OCI-LY1 (cell line): ENCODE measurements around the gene TFDP2.

Experiments
- H2AFZ ChIP-seq: fragments of 200-600 bp; sonication (generic), shearing (Covaris generic); 2 replicates; pipeline ENCODE4 v1.6.0; 2014; ENCODE audit warnings: antibody characterized with exemption, mild to moderate bottlenecking, low read length
- H3F3A ChIP-seq: fragments of 200-600 bp; sonication (generic), shearing (Covaris generic); 2 replicates; pipeline ENCODE4 v1.6.0; 2014; ENCODE audit warnings: mild to moderate bottlenecking, antibody characterized with exemption, low read length, moderate library complexity; ENCODE audit not compliant: insufficient read depth
- H3K27ac ChIP-seq: fragments of 200-600 bp; sonication (generic); 2 replicates; pipeline ENCODE4 v1.5.1; 2014; ENCODE audit warnings: low read length, mixed run types, mild to moderate bottlenecking, low read depth; ENCODE audit not compliant: poor library complexity, severe bottlenecking
- H3K27me3 ChIP-seq: fragments of 200-600 bp; sonication (generic); 2 replicates; pipeline ENCODE4 v1.6.0; 2014; ENCODE audit warnings: antibody characterized with exemption, mild to moderate bottlenecking, low read length, moderate library complexity; ENCODE audit not compliant: insufficient read depth
- H3K36me3 ChIP-seq: fragments of 200-600 bp; sonication (generic); 2 replicates; pipeline ENCODE4 v1.6.1; 2014; ENCODE audit warnings: mild to moderate bottlenecking, antibody characterized with exemption, low read length, moderate library complexity, mixed read lengths; ENCODE audit not compliant: insufficient read depth
- H3K4me1 ChIP-seq: fragments of 200-600 bp; sonication (generic); 2 replicates; pipeline ENCODE4 v1.5.1; 2014; ENCODE audit warnings: mild to moderate bottlenecking, low read length, moderate library complexity; ENCODE audit not compliant: insufficient read depth, severe bottlenecking
- H3K4me2 ChIP-seq: fragments of 200-600 bp; sonication (generic), shearing (Covaris generic); 2 replicates; pipeline ENCODE4 v1.6.1; 2014; ENCODE audit warnings: low read length
- H3K4me3 ChIP-seq: fragments of 200-600 bp; sonication (generic); 2 replicates; pipeline ENCODE4 v1.5.1; 2014; ENCODE audit warnings: low read length, low read depth, mild to moderate bottlenecking, mixed read lengths; ENCODE audit not compliant: poor library complexity, severe bottlenecking
- H3K79me2 ChIP-seq: fragments of 200-600 bp; shearing (Covaris generic); 2 replicates; pipeline ENCODE4 v1.6.1; 2016; ENCODE audit warnings: mixed run types, low read length, mixed read lengths; ENCODE audit not compliant: insufficient read depth
- H3K9ac ChIP-seq: fragments of 200-600 bp; sonication (generic), shearing (Covaris generic); 2 replicates; pipeline ENCODE4 v1.6.1; 2014; ENCODE audit warnings: mild to moderate bottlenecking, low read length, mixed read lengths
- H3K9me2 ChIP-seq: fragments of 200-600 bp; sonication (generic), shearing (Covaris generic); 2 replicates; pipeline ENCODE4 v1.6.1; 2014; ENCODE audit warnings: low read depth, mild to moderate bottlenecking, low read length, mixed read lengths
- H3K9me3 ChIP-seq: fragments of 200-600 bp; shearing (Covaris generic); 2 replicates; pipeline ENCODE4 v1.6.1; 2014; ENCODE audit warnings: low read length, mixed read lengths
- H4K20me1 ChIP-seq: fragments of 200-600 bp; sonication (generic), shearing (Covaris generic); 2 replicates; pipeline ENCODE4 v1.6.0; 2016; ENCODE audit warnings: mild to moderate bottlenecking, low read length; ENCODE audit not compliant: insufficient read depth
- CTCF ChIP-seq: fragments of 200-600 bp; sonication (generic), shearing (Covaris generic); IDR thresholded peaks from 2 replicates; pipeline ENCODE4 v1.5.1; 2017; ENCODE audit warnings: mild to moderate bottlenecking, antibody characterized with exemption, low read length, moderate library complexity, mixed read lengths
- EZH2 ChIP-seq: fragments of 200-600 bp; sonication (generic), shearing (Covaris generic); IDR thresholded peaks from 2 replicates; pipeline ENCODE4 v1.8.0; 2017; ENCODE audit warnings: borderline replicate concordance, mixed run types, mild to moderate bottlenecking, antibody characterized with exemption, low read length, moderate library complexity, mixed read lengths

The TFDP2 gene

GRCh38 chr3:142115867-142116668 lies 33.3 kb downstream of the TFDP2 start:
- H3F3A ChIP-seq = peaks cover 13% of the 10 kb centered on the region; the same call in 1 of the 2 replicates
- no peaks in the 10 kb centered on the region for H3K27me3 ChIP-seq
- no peak overlapping the region for H2AFZ ChIP-seq
- peak overlapping the region; percentile 82 for H3K27ac ChIP-seq
- H3K79me2 ChIP-seq = peaks cover 96% of the 10 kb centered on the region
- H3K36me3 ChIP-seq = peaks cover 52% of the 10 kb centered on the region
- no peak overlapping the region for H3K4me3 ChIP-seq
- H3K9me3 ChIP-seq = 0 out of 2 replicates have a peak, but pooled peaks cover 8% of the 10 kb centered on the region
- no peak for TF ChIP-seq CTCF
- TF ChIP-seq EZH2 = no peak
- no peaks in the 10 kb centered on the region for H4K20me1 ChIP-seq
- no peak overlapping the region for H3K9ac ChIP-seq
- peaks cover 48% of the 10 kb centered on the region for H3K4me1 ChIP-seq
- no peaks in the 10 kb centered on the region for H3K9me2 ChIP-seq
- H3K4me2 ChIP-seq = no peak overlapping the region

GRCh38 chr3:142112601-142113000 lies 36.7 kb downstream of the TFDP2 start:
- Histone ChIP-seq H4K20me1 (no peaks in the 10 kb centered on the region), H3K9ac (no peak overlapping the region), H3K4me1 (peaks cover 44% of the 10 kb centered on the region), H3F3A (peaks cover 9% of the 10 kb centered on the region; the same call in 1 of the 2 replicates), H2AFZ (no peak overlapping the region), H3K36me3 (peaks cover 45% of the 10 kb centered on the region), H3K27ac (peak overlapping the region; percentile 40), H3K27me3 (no peaks in the 10 kb centered on the region), H3K9me2 (no peaks in the 10 kb centered on the region), H3K79me2 (peaks cover 94% of the 10 kb centered on the region), H3K4me3 (no peak overlapping the region), H3K4me2 (no peak overlapping the region), H3K9me3 (0 out of 2 replicates have a peak, but pooled peaks cover 8% of the 10 kb centered on the region)
- no peak for TF ChIP-seq EZH2
- TF ChIP-seq CTCF = no peak

GRCh38 chr3:142106548-142106947 lies 42.8 kb downstream of the TFDP2 start:
- H3K27me3 ChIP-seq = no peaks in the 10 kb centered on the region
- H3K9ac ChIP-seq = 0 out of 2 replicates have a peak overlapping the region, but pooled peaks have one; percentile 0
- H3K36me3 ChIP-seq = peaks cover 2% of the 10 kb centered on the region; the same call in 1 of the 2 replicates
- no peak overlapping the region for H3K4me3 ChIP-seq
- H3K4me1 ChIP-seq = peaks cover 83% of the 10 kb centered on the region
- no peak overlapping the region for H2AFZ ChIP-seq
- no peaks in the 10 kb centered on the region for H3K9me3 ChIP-seq
- TF ChIP-seq EZH2 (no peak), CTCF (no peak)
- peaks cover 94% of the 10 kb centered on the region for H3K79me2 ChIP-seq
- peak overlapping the region; percentile 86 for H3K27ac ChIP-seq
- peak overlapping the region; percentile 5; the same call in 1 of the 2 replicates for H3K4me2 ChIP-seq
- no peaks in the 10 kb centered on the region for H4K20me1 ChIP-seq
- H3K9me2 ChIP-seq = no peaks in the 10 kb centered on the region
- H3F3A ChIP-seq = no peaks in the 10 kb centered on the region
